NT2/D1 (cell line): ENCODE results near the gene BHLHA15.

ENCODE experiments used
- DNase-seq: peaks from one replicate; pipeline ENCODE4 v3.0.0-alpha.2; 2011; ENCODE audit warnings: low read depth, low spot score
- H3K27me3 ChIP-seq: 2 replicates; pipeline ENCODE4 v1.6.0; 2011; ENCODE audit warnings: mild to moderate bottlenecking; ENCODE audit not compliant: insufficient read length, insufficient read depth
- H3K36me3 ChIP-seq: 2 replicates; pipeline ENCODE4 v1.6.1; 2011; ENCODE audit warnings: mild to moderate bottlenecking, low read length, mixed read lengths; ENCODE audit not compliant: insufficient read depth, insufficient read length
- H3K4me1 ChIP-seq: 2 replicates; pipeline ENCODE4 v1.5.1; 2011; ENCODE audit not compliant: insufficient read depth, insufficient read length
- H3K4me3 ChIP-seq: 2 replicates; pipeline ENCODE4 v1.5.1; 2011; ENCODE audit warnings: low read depth; ENCODE audit not compliant: insufficient read length
- H3K9ac ChIP-seq: 2 replicates; pipeline ENCODE4 v1.6.0; 2011; ENCODE audit warnings: low read depth; ENCODE audit not compliant: insufficient read length
- H3K9me3 ChIP-seq: 2 replicates; pipeline ENCODE4 v1.5.1; 2011; ENCODE audit warnings: mild to moderate bottlenecking, low read length; ENCODE audit not compliant: insufficient read depth
- SUZ12 ChIP-seq: IDR thresholded peaks from 2 replicates; pipeline ENCODE4 v1.6.1; 2011; ENCODE audit not compliant: insufficient read length, insufficient read depth; ENCODE audit errors: extremely low read depth
- YY1 ChIP-seq: IDR thresholded peaks from 2 replicates; pipeline ENCODE4 v1.6.1; 2011; ENCODE audit not compliant: insufficient read length, insufficient read depth
- ZNF274 ChIP-seq: IDR thresholded peaks from 2 replicates; pipeline ENCODE4 v1.6.1; 2011; ENCODE audit warnings: mild to moderate bottlenecking, low read depth, low read length

The BHLHA15 gene

GRCh38 chr7:98211221-98211675 lies at the start of gene BHLHA15:
Gene BHLHA15, plus strand, starts transcription at chr7:98211439. Its CDS starts 871 bp downstream, at chr7:98212310.
- H3K4me1 ChIP-seq = peaks cover 3% of the 10 kb centered on the region
- no peaks in the 10 kb centered on the region for H3K27me3 ChIP-seq
- DNase-seq = no peak
- peak within 1 kb of the TSS; percentile 18 for H3K4me3 ChIP-seq
- peak within 1 kb of the TSS; percentile 61 for H3K9ac ChIP-seq
- peaks cover 12% of the 10 kb centered on the region for H3K36me3 ChIP-seq
- no peaks in the 10 kb centered on the region for H3K9me3 ChIP-seq
- no peak for TF ChIP-seq ZNF274
- TF ChIP-seq YY1 = no peak
- no peak for TF ChIP-seq SUZ12

DNA sequence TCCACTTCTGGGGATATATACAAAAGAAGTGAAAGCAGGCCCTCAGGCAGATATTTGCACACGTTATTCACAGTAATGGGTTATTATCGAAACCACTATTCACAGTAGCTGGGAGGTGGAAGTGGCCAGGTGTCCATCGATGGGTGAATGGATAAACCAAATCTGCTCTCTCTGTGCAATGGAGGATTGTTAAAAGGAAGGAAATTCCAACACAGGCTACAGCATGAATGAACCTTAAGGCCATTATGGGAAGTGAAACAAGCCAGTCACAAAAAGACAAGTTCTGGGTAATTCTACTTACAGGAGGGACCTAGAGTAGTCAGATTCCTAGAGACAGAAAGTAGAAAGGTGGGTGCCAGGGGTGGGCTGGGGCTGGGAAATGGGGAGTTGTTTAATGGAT lies 48.5 kb upstream of the BHLHA15 start:
- no peak for DNase-seq

DNA sequence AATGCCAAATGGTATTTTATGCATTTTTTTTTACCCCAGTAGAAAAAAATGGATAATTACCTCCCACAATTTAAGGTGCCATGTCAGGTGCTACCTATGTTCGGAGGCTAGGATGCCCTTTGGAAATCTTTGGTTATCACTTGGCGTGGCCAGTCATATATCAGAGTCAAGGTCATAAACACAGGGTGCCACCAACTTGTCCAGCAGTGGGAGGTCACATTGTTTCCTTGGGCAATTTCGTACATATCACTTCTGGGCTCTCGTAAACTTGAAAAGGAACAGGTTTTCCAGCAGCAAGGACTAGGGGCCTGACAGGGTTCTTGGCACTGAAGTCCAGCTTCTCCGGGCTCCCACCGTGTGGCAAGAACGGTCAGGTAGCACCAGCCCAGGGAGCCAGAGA lies 48.0 kb upstream of the BHLHA15 start:
- Histone ChIP-seq H3K9ac (no peak overlapping the region), H3K27me3 (no peaks in the 10 kb centered on the region), H3K4me3 (no peak overlapping the region), H3K9me3 (no peaks in the 10 kb centered on the region), H3K36me3 (peaks cover 10% of the 10 kb centered on the region), H3K4me1 (no peaks in the 10 kb centered on the region)
- no peak for DNase-seq
- TF ChIP-seq YY1 = no peak
- TF ChIP-seq ZNF274 = no peak
- TF ChIP-seq SUZ12 = no peak

More for the DNA sequence above, 48.5 kb upstream of the BHLHA15 start:
- no peak overlapping the region for H3K9ac ChIP-seq
- no peaks in the 10 kb centered on the region for H3K4me1 ChIP-seq
- H3K4me3 ChIP-seq = no peak overlapping the region
- no peaks in the 10 kb centered on the region for H3K9me3 ChIP-seq
- H3K36me3 ChIP-seq = peaks cover 10% of the 10 kb centered on the region
- no peaks in the 10 kb centered on the region for H3K27me3 ChIP-seq
- TF ChIP-seq ZNF274 (no peak), SUZ12 (no peak), YY1 (no peak)

DNA sequence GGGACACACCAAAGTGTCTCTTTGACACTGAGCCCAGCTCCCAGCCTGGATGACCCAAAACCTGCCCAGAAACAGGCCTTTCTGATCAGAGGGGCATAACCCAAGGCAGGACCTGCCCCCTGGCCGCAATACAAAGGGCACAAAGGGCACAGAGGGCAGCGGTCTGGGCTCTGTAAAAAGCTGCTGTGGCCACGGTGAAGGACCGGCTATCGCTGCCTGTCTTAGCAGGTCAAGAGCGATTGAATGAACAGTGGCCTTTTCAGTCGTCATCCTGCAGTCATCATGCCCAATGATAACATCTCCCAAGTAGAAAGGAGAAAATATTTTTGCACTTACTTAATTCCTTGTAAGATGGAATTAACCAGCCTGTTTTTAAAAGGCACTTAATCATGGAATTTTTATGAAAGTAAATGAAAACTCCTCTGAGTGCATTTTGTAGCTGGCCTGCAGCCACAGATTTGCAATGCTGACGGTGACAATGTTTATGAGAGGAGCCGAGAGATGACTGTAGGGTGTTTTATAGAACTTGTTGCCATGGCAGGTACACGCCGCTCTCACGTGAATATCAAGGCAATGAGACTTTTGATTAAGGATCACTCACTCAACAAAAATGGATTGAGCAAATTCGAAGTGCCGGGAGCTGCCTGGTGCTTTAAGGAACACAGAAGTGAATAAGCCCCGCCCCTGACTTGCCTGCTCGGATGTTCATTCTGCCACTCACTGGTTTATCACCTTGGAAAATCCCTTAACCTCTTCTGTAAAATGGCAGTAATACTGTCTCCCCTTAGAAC lies 47.3 kb upstream of the BHLHA15 start:
- TF ChIP-seq SUZ12 = no peak
- TF ChIP-seq ZNF274 = no peak
- TF ChIP-seq YY1 = no peak
- no peak overlapping the region for H3K4me3 ChIP-seq
- DNase-seq = no peak
- no peaks in the 10 kb centered on the region for H3K4me1 ChIP-seq
- no peaks in the 10 kb centered on the region for H3K27me3 ChIP-seq
- H3K9me3 ChIP-seq = no peaks in the 10 kb centered on the region
- no peak overlapping the region for H3K9ac ChIP-seq
- H3K36me3 ChIP-seq = peaks cover 10% of the 10 kb centered on the region

- peak; percentile 38 for DNase-seq
- Histone ChIP-seq H3K27me3 (no peaks in the 10 kb centered on the region), H3K36me3 (no peaks in the 10 kb centered on the region), H3K9ac (no peak overlapping the region), H3K9me3 (no peaks in the 10 kb centered on the region), H3K4me1 (no peaks in the 10 kb centered on the region), H3K4me3 (no peak overlapping the region)
- TF ChIP-seq YY1 (no peak), SUZ12 (no peak), ZNF274 (no peak)
Measured at GRCh38 chr7:98165827-98166667, 45.2 kb upstream of the BHLHA15 start.

- H3K4me1 ChIP-seq = no peaks in the 10 kb centered on the region
- no peaks in the 10 kb centered on the region for H3K9me3 ChIP-seq
- H3K4me3 ChIP-seq = no peak overlapping the region
- no peak for DNase-seq
- no peak overlapping the region for H3K9ac ChIP-seq
- no peaks in the 10 kb centered on the region for H3K27me3 ChIP-seq
- H3K36me3 ChIP-seq = peaks cover 4% of the 10 kb centered on the region
- TF ChIP-seq SUZ12 (no peak), ZNF274 (no peak), YY1 (no peak)
Measured at GRCh38 chr7:98166668-98166970, 44.6 kb upstream of the BHLHA15 start.

DNA sequence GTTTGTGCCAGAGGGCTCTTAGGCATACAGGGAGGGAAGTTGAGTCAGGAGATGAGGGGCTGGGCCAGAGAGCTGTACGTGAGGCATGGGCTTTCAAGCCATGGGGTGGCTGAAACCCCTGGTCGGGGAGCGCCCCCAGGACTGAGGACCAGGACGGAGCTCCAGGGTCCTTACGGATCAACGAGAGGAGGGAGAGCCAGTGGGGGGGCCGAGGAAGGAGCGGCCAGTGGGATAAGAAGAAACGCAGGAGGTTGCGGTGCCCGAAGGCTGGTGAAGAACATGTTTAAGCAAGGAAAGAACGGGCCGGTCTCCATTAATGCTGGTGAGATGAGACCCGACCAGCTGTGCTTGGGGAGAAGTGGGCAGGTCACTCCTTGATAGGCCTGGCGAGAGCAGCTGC lies 43.6 kb upstream of the BHLHA15 start:
- no peak for TF ChIP-seq SUZ12
- no peak for TF ChIP-seq YY1
- no peak for TF ChIP-seq ZNF274
- Histone ChIP-seq H3K9me3 (no peaks in the 10 kb centered on the region), H3K36me3 (peaks cover 8% of the 10 kb centered on the region), H3K4me1 (no peaks in the 10 kb centered on the region), H3K27me3 (no peaks in the 10 kb centered on the region), H3K4me3 (no peak overlapping the region), H3K9ac (no peak overlapping the region)
- no peak for DNase-seq
